ENCODE data around the gene SLC37A4. TPM values are rescaled to one million over a fixed set of nuclear protein-coding genes. Genes with fewer than 3 reads are reported as not detected.

Gene SLC37A4
- total RNA-seq, 2 donors from 2014 or later, result 48.9 to 56.4 TPM

DNA sequence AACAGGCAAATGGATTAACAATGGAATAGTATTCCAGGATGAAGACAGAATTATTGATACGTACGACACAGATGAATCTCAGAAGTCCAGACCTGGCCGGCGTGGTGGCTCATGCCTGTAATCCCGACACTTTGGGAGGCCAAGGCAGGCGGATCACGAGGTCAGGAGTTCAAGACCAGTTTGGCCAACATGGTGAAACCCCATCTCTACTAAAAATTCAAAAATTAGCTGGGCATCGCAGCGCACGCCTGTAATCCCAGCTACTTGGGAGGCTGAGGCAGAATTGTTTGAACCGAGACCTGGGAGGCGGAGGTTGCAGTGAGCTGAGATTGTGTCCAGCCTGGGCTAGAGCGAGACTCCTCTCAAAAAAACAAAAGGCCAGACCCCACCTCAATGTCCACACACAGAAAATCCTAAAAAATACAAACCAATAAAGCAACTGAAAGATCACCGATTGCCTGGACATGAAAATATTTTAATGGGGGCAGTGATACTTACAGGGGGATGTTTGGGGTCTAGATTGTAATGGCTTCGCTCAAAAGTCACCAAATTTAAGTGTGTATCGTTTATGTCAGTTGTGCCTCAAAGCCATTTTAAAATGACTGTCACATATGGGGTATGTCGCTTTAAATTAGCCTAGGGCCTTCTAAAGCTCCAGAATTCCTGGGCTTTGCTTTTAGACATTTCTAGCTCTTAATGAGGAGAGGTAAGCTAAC, 16.3 kb downstream of the SLC37A4 start:
- DNase-seq, result no peak
- Histone ChIP-seq H3K4me3 (no peak overlapping the region), H3K27ac (no peak overlapping the region), H3K9ac (ENCODE audit: low read depth in 2 of 2, low read length in 2 of 2) (no peak overlapping the region), H3K36me3 (no peaks in the 10 kb centered on the region), H3K4me1 (peaks cover 9% of the 10 kb centered on the region), H3K9me3 (no peaks in the 10 kb centered on the region), H3K27me3 (no peaks in the 10 kb centered on the region)
- TF ChIP-seq, protein P1, sequence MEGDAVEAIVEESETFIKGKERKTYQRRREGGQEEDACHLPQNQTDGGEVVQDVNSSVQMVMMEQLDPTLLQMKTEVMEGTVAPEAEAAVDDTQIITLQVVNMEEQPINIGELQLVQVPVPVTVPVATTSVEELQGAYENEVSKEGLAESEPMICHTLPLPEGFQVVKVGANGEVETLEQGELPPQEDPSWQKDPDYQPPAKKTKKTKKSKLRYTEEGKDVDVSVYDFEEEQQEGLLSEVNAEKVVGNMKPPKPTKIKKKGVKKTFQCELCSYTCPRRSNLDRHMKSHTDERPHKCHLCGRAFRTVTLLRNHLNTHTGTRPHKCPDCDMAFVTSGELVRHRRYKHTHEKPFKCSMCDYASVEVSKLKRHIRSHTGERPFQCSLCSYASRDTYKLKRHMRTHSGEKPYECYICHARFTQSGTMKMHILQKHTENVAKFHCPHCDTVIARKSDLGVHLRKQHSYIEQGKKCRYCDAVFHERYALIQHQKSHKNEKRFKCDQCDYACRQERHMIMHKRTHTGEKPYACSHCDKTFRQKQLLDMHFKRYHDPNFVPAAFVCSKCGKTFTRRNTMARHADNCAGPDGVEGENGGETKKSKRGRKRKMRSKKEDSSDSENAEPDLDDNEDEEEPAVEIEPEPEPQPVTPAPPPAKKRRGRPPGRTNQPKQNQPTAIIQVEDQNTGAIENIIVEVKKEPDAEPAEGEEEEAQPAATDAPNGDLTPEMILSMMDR (IDR thresholded peaks at IDR 0.05), result no peak
- intact Hi-C loops (cut with DNase I), result no loop called here

DNA sequence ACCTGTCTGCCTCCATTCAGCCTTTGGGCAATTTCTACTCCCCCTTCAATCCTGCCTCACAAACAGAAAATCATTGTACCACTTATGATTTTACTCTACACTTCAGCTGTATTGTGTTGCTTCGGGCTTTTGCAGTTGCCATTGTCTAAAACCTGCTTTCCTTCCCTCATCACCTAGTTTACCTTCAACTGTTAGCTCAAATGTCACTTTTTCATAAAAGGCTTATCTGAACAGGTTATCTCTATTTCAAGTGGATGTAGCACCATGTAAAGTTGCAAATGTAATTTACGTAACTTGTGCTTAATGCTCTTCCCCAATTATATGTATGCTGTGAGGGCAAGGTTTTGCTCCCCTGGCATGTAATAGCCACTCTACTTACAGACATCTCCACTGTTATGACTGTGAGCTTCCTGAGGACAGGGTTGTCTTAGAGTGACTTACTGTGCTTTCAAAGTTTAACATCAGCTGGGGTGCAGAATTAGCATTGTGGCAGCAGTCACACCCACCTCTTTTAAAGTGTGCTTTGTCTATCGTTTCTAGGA, 18.0 kb downstream of the SLC37A4 start:
- no peaks in the 10 kb centered on the region for H3K36me3 ChIP-seq
- intact Hi-C loops (cut with DNase I), result no loop called here

DNA sequence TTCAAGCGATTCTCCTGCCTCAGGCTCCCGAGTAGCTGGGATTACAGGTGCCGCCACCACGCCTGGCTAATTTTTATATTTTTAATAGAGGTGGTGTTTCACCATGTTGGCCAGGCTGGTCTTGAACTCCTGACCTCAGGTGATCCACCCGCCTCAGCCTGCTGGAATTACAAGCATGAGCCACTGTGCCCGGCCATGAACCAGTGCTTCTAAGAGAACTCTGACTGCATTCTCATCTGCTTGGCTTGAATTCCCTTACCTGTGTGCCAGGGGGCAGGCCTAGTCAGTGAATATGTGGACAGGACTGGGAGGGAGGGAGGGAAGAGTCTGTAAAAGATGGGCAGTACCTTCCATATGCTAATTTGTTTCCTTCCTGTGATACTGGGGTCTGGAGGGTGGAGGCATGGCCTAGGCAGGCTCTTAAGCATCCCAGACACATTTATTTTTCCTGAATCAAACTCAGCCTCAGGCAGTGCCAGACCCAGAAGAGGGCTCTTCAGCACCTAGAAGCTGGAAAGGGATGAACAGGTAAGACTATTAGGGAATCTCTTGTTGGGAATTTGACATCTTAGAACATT, 19.1 kb downstream of the SLC37A4 start:
- DNase-seq, result no peak
- no peak overlapping the region for H3K9ac ChIP-seq (ENCODE audit: low read depth in 2 of 2, low read length in 2 of 2)
- no peak overlapping the region for H3K27ac ChIP-seq
- no peaks in the 10 kb centered on the region for H3K9me3 ChIP-seq
- H3K4me1 ChIP-seq, result peaks cover 4% of the 10 kb centered on the region
- H3K27me3 ChIP-seq, result no peaks in the 10 kb centered on the region
- TF ChIP-seq, protein P1 (IDR thresholded peaks at IDR 0.05), result no peak
- intact Hi-C loops (cut with DNase I), result no loop called here
- H3K4me3 ChIP-seq, result no peak overlapping the region
- no peaks in the 10 kb centered on the region for H3K36me3 ChIP-seq

More for the DNA sequence above, 18.0 kb downstream of the SLC37A4 start:
- Histone ChIP-seq H3K9ac (ENCODE audit: low read depth in 2 of 2, low read length in 2 of 2) (no peak overlapping the region), H3K9me3 (no peaks in the 10 kb centered on the region), H3K27me3 (no peaks in the 10 kb centered on the region), H3K4me3 (no peak overlapping the region), H3K4me1 (peaks cover 9% of the 10 kb centered on the region), H3K27ac (no peak overlapping the region)
- no peak for DNase-seq
- TF ChIP-seq, protein P1 (IDR thresholded peaks at IDR 0.05), result no peak

DNA sequence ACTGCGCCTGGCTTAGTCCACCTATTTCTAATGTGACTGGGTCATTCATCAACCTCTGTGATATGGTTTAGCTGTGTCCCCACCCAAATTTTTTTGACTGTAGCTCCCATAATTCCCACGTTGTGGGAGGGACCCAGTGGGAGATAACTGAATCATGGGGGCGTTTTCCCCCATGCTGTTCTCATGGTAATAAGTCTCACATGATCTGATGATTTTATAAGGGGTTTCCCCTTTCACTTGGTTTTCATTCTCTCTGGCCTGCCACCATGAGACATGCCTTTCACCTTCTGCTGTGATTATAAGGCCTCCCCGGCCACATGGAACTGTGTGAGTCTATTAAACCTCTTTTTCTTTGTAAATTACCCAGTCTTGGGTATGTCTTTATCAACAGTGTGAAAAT, 24.0 kb downstream of the SLC37A4 start:
- intact Hi-C loops (cut with DNase I), result no loop called here
- H3K9me3 ChIP-seq, result no peaks in the 10 kb centered on the region
- H3K27ac ChIP-seq, result no peak overlapping the region
- H3K36me3 ChIP-seq, result no peaks in the 10 kb centered on the region
- H3K27me3 ChIP-seq, result no peaks in the 10 kb centered on the region
- no peak for DNase-seq
- no peak overlapping the region for H3K4me3 ChIP-seq
- H3K9ac ChIP-seq (ENCODE audit: low read depth in 2 of 2, low read length in 2 of 2), result no peak overlapping the region
- no peaks in the 10 kb centered on the region for H3K4me1 ChIP-seq
- TF ChIP-seq, protein P1 (IDR thresholded peaks at IDR 0.05), result no peak

DNA sequence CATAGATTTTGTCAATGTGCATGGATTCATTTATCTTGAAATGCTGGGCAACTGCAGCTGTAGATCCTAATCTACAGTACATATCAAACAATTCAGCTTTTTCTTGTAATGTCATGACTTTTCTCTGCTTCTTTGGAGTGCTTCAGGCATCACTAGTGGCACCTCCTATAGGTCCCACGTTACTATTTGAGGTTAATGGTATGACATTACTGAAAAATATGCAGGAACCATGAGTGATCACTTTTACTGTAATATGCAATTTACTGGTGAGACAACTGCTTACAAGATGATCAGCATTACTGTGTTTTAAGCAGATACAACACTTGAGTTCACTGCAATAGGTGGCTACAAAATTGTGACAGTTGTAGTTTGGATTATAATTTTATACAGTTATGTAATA, 29.8 kb downstream of the SLC37A4 start:
- Histone ChIP-seq H3K27ac (no peak overlapping the region), H3K27me3 (no peaks in the 10 kb centered on the region), H3K9ac (ENCODE audit: low read depth in 2 of 2, low read length in 2 of 2) (no peak overlapping the region), H3K4me3 (no peak overlapping the region), H3K4me1 (peaks cover 9% of the 10 kb centered on the region), H3K9me3 (no peaks in the 10 kb centered on the region), H3K36me3 (no peaks in the 10 kb centered on the region)
- TF ChIP-seq, protein P1 (IDR thresholded peaks at IDR 0.05), result no peak
- intact Hi-C loops (cut with DNase I), result no loop called here
- DNase-seq, result no peak
